ENCODE results near the gene TRIM66.

TRIM66 gene, protein sequence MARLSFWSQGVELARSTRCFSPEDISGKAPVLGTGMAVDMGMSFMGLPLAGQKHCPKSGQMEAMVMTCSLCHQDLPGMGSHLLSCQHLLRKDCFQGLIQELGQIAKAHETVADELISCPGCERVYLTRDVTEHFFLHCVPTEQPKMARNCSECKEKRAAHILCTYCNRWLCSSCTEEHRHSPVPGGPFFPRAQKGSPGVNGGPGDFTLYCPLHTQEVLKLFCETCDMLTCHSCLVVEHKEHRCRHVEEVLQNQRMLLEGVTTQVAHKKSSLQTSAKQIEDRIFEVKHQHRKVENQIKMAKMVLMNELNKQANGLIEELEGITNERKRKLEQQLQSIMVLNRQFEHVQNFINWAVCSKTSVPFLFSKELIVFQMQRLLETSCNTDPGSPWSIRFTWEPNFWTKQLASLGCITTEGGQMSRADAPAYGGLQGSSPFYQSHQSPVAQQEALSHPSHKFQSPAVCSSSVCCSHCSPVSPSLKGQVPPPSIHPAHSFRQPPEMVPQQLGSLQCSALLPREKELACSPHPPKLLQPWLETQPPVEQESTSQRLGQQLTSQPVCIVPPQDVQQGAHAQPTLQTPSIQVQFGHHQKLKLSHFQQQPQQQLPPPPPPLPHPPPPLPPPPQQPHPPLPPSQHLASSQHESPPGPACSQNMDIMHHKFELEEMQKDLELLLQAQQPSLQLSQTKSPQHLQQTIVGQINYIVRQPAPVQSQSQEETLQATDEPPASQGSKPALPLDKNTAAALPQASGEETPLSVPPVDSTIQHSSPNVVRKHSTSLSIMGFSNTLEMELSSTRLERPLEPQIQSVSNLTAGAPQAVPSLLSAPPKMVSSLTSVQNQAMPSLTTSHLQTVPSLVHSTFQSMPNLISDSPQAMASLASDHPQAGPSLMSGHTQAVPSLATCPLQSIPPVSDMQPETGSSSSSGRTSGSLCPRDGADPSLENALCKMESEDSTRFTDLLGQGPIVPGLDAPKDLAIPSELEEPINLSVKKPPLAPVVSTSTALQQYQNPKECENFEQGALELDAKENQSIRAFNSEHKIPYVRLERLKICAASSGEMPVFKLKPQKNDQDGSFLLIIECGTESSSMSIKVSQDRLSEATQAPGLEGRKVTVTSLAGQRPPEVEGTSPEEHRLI (N-terminal part only)

DNA sequence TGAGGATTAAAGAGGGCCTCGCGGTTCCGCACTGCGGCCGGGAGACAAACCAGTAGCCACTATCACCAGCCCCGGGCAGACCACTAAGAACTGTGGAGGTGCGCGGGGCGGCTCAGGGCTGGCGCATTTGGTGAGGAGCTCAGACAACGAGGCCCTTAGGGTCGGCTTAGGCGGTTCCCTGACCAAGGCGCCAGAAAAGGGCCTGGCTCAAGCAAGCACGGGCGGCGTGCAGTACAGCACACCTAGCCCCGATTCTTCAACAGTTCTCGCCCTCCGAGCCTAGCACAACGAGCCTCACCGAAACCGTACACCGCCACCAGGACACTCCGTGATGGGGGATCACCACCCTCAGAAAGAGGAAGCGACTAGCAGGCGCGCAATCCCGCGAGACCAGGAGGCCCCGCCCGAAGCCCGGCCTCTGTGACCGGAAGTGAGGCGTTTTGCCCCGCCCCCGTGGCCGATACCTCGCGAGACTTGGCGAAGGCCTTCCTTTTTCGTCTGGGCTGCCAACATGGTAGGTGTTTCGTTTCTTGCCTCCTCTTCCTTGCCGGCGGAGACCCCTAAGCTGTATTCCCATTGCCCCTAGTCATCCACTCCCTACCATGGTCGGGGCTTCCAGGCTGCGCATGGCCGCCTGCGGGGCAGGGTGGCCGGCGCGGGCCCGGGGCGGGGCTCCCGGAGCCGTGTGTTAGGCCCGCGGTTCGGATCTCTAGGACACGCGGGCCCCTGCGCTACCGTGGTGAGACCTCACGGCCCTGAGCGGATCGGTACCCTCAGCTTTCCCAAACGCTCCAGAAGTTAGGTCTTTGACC lies at the start of gene TRIM66, which contains the start of gene RPL27A:
Gene TRIM66 (minus strand): TSS at position 363 of the 812 bp plus-strand sequence. CDS start 10,391 bp downstream, outside the sequence.
Gene RPL27A (plus strand): TSS at position 490 of the 812 bp plus-strand sequence. CDS start 22 bp downstream, at position 512.
- DNase-seq = peak; percentile 92 to 96

DNA sequence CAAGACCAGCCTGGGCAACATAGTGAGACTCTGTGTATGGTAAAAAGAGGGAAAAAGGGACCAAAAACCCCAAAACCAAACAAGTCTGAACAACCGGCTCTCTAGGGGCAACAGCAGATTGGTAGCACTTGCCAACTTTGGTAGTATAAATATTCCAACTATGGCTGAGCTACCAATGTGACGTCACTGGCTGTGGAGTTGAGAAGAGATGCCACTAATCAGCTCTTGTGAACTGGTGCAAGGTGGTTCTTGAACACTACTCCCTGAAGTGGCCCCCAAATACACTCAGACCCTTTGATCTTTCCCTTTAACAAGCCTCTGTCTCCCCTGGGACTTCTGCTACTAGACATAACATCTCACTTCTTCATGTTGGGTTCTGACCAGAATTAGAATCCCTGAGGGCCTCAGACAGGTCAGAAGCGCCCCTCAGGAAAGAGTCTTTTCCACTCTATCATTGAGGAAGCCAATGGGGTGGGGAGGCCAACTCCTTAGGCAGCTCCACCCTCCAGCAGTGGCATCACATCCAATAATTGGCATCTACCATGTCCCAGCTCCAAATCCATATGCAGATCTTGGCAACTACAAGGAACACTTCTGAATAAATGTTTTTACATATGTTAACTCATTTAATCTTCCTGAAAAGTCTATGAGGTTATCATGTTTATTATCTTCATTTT lies 49.3 kb upstream of the TRIM66 start:
- no peak for DNase-seq

DNA sequence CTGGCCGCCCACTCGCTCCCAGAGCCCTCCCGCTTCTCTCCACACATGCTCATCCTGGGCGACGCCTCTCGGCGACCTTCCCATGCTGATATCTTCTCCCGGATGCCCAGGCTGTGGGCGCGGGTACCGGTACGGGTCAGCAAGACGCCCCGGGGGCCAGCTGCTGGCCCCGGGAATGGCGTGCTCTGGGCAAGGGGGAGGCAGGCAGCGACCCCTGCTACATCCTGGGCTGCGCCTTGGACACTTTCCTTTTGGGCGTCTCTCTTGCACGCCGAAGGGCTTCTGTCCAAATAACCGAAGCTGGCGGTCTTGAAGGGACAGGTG lies 48.2 kb upstream of the TRIM66 start:
- DNase-seq = no peak

DNA sequence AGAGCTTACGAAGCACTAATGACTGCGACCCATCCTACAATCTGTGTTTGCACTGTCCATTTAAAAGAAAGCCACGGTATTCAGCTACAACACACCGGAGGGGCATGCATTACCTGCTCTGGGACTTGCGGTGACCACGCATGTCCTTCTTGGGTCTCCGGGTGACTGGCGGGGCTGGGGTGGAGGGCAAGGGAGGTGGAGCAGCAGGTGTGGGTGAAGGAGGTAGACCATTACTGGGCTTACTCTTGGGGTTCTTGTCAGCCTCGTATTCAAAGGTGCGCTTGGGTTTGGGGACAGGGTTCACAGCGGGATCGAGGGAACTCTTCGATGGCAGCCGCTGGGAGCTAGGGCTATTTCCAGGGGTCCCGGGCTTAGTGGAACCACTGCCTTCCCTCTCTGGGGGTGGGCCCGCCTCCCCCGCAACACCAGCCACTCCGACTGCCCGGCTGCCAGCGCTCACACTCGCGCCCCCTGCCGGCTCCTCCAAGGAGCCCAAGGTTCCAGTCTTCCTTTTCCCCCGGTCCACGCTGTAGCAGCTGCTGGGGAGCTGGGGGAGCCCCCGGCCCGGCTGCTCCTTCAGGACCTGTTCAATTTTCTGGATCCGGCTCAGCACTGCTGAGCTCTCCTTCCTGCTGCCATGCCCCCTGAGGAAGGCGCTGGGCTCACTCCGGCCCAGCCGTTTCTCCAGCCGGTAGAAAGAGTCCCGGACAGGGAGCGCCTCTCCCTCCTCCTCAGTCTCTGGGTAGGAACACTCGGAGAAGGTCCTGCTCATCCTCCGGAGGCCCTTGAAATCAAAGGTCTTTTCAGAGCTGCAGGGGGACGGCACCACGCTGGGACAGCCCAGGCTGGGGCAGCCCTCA lies 47.6 kb upstream of the TRIM66 start:
- DNase-seq = no peak

DNA sequence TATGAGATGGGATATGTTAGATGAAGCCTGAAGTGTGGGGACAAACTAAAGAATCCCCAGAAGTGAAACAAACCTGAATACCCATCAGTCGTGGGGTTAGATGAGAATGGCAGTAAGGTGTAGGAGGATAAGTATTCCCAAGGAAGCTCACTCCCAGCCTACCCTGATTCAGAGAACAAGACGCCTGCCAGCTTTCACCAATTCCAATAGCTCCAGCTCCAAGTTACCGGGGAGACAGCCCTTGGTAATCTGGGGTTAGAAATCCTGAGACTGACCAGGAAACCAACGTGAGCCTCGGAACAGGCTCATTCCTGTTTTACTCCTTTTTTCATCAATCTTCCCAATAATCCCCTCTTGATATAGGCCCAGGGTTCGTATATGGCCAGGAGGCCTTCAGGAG lies 46.6 kb upstream of the TRIM66 start:
- DNase-seq = no peak

DNA sequence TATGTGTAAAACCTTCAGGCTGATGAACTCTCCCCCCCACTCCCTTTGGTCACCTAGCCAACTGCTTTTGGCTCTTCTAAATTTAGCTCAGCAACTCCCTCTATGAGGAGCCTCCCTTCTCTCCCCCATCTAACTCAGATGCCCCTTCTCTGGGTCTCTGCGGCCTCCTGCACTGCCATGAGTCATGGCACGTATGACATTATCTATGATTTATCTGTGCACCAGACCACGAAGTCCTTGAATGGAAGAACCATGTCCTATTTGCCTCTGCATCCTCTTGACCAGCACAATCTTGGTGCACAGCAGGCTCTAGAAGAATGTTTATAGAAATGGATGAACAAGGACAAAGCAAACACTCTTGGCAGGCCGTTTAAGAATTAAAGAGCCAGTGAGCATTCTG lies 46.1 kb upstream of the TRIM66 start:
- DNase-seq = no peak

DNA sequence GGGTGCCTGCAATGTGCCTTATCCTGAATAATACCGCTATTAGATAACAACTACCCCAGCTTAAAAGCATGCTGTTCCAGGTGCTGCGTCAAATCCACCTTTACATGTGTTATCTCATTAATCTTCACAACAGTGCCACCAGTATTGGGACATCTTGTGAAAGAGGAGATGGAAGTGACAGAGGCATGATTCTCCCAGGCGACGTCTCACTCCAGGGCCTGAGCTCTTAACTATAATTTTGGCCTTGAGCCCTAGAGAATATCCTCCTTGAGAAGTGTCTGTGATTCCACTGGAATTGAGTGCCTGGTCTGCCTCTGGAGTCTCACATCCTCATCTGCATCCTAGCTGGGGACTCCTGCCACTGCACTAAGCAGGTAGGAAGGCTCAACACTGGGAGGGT lies 43.9 kb upstream of the TRIM66 start:
- no peak for DNase-seq

DNA sequence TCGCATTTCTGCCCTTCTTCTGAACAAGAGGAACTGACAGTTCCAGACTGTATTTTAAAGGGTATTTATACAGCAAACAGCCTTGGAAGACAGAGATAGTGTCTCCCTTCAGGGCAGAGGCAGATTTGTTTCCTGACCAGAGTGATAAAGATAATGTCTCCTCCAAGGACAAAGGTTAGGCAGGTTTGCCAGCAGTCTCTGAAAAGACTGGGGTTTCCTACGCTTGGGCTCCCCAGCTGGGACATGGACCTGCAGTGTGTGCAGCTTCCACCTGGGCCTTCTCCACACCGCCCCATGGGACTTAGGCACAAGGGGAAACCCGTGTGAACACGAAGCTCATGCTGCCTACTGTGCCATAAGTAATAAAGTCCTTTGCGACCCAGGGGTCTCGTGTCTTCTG lies 42.2 kb upstream of the TRIM66 start:
- DNase-seq = no peak

DNA sequence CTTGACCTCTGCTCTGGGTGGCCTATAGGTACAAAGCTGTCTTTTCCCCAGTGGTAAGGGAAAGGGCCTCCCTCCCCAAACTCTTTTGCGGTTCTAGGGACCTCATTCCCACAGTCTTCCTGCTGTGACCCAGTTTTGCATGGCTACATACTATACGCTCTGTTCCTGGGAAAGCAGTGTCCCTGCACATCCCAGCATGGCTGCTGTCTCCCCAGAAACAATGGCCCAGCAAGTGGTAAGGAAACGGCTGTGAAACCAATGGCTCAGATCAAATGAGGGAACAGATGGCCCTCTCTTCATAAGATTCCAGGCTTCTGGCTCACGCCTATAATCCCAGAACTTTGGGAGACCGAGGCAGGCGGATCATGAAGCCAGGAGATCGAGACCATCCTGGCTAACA lies 41.2 kb upstream of the TRIM66 start:
- DNase-seq = no peak

DNA sequence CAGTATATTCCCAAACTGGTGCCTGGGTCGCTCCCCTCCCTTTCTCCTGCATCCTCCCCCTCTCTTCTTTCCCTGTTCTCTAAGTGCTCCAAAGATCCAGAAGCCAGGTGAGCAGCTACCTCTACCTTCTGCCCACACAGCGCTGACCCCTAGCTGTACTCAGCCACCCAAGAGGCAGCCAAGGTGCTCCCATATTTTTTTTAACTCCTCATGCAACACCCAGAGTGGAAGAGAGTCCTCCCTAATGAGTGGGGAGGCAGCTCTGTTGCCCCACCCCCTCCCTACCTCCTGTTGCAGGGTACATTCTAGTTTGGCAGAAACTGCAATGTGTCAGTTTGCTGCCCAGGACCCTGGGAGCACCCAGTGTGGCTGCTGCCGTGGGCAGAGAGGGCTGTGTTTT lies 40.3 kb upstream of the TRIM66 start:
- no peak for DNase-seq

DNA sequence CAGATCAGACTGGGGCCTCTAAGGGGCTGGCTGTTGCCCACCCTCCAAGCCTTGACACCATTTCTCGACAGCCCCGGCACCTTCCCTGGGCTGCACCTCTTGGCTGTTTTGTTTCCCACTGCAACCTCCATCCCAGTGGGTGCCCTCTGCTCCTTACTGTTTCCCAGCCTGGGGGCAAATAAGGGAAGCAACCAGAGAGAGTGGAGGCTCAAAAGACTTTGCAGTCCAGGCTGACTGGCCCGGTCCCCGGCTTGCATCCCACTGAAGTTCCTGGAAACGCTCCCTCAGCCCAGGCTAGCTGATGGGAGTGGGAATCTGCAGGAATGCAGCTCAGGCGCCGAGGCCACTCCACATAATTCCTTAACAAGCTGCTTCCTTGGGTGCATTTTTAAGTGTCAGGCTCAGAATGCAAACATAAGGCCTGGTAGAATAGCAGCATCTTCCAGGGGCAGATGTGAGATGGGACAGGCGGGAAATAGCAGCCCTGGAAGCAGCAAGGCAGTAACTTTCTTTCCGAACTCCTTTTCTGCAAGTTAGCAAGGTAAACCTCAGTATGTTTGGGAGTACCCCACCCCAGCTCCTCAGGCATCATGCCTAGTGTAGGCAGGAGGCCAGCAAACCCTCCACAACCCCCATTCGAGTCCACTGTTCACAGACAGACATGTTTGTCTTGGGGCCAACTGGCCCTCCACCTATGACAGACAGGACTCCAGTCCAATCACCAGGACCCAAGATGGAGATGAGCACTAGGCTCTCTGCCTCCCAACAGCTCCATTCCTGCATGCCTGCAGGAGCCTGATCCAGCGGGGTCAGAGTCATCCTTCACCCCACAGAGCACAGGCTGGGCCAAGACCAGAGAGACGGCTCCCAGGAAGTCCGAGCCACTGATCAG lies 39.4 kb upstream of the TRIM66 start:
- DNase-seq = no peak

DNA sequence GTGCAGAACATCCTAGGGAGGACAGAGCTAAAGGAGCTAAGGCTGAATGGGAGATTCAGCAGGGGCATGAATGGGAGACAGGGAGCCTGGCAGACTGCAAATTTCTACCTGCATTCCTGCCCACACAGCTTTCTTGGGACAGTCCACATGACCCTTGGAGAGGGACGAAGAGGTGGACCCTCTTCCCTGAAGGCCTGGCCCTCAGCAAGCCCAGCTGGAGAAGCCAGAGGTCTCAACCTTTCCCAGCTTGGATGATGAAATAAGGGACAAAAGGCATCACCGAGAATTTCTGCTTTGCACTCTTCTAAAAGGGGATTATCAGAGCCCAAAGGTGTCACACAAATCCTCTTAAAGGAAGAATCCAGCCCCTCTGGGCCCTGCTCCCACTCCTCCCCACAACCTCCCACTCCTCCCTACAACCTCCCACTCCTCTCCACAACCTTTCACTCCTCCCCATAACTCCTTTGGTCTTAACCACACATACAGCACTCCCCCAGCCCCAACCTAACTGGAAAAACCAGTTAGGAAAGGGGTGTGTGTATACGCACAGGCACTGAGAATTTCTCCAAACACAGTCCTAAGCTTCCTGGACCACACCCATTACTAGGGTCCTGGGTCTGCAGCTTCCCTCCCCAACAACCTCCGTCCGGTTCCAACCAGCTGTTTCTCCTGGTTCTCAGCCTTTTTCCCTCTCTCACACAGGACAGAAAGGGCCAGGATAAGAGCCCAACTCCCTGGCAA lies 38.6 kb upstream of the TRIM66 start:
- DNase-seq = no peak

DNA sequence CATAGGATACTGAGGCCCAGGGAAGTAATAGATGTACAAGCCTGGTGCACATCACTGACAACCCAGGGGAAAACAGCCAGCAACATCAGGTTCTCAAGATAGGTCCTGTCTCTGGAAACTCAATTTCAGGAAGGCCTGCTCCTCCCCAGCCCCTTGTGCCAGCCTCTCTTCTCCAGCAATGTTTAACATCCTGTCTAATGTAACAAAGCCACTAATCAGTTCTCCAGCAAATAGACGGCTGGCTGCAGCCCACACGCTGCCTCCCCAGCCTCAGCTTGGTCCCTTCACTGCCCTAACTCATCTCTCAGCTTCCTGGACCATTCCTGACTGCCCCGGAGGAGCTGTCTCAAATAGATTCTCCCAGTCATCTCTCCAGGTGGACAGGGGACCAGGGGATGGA lies 37.9 kb upstream of the TRIM66 start:
- DNase-seq = no peak

DNA sequence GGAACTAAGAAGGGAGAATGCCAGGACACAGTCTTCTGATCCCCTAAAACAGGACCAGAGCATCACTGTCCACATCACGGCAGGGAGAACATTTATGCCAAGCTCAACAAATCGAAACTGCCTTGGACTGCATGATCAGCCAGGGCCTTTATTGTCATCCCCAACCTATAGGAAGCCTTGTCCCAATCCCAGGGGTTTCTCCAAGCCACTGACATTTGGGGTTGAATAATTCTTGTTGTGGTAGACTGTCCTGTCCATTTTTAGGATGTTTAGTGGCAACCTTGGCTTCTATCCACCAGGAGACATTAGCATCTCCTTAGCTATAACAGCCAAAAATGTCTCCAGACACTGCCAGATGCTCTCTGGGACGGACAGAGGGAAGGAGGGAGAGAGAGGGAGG lies 37.3 kb upstream of the TRIM66 start:
- no peak for DNase-seq

DNA sequence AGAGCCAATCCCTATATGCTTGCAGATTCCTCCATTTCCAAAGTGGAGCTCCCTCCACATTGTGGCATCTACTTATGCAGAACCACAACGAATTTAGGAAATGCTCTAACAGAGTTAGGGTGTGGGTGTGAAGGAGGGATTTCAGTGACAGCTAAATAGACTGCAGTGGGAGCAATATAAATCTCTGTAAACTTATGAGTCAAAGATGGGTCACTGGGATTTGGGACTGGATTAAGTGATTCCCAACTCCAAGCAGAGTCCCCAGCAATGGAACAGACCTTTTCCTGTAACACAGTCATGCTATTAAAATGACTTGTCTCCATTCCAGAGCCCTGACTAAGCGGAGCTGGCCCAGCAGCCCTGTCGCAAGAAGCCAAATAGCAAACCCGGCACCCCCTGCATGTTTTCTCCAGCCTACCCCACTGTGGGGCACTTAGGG lies 36.8 kb upstream of the TRIM66 start:
- DNase-seq = peak in 1 of 2 donors; percentile 42

DNA sequence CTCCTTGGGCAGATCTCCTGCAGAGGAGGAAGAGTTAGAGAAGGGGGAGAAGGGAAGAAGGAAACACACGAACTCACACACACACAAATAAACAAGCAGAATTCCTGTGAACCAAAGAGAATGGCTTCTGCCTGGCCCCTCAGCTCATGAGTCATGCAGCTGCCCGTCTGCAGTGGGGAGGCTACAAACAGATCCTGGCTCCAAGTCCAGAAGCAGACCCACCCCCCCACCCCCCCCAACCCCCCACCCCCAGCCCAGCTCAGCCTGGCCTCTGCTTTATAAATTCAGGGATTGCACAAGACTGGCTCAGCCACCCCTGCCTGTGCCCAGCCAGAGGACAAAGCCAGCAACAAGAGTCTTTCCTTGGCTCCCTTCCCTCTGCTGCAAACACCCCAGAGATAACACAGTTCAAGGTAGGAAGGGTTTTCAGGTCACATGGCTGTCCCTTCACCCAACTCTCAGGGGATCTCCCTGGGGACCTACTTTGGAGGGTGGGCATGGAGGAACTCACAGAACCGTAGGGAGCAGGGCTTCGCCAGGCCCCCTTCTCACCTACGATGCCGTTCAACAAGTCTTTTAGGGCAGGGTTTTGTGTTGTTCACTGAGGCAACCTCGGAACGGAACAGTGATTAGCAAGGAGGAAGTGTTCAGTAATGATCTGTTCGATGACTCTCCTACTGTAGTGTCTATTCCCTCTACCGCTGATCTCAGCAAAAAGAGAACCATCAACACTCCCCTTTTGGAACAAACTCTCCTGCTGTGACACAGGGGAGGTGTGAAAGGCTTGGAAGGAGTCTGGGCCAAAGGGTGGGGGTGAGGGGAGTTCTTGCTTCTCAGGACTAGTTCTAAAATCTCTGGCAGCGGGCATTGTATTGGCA lies 35.6 kb upstream of the TRIM66 start:
- peak; percentile 9 to 12 for DNase-seq

DNA sequence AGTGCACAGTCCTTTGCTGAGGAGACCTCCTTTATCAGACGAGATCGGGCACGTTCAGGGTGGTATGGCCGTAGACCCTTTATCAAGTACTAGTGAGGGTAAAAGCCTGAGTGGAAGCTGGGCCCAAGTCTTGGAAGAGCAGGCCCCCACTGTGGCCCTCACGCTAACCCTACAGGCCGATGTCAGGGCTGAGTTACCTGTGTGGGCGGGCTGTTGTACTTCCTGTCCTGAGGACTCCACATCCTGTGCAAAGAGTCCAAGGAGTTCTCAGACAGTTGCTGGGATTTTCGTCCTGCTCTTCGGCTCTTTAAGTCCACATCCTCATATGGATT lies 35.0 kb upstream of the TRIM66 start:
- no peak for DNase-seq

DNA sequence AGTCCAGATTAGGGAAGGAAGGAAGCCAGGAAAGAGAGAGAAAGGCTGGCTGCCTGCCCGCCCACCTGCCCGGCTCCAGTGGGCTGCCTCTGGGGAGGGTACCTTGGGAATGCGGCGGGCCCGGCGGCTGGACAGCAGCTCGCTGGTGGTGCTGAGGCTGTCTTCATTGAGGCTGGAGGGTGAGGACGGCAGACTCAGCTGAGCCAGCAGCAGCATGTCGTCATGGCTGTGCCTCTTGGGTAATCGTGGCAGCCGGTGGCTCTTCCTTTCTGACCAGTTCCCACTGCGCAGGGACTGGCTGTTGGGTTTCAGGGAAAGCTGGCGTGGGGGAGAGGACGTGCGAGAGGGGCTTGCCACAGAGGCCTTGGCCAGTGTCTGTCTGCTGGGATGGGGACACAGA lies 33.0 kb upstream of the TRIM66 start:
- no peak for DNase-seq

Measured in hippocampal formation (tissue), 2 donors.